Upper lobe of left lung (tissue), 4 donors: ENCODE data around the gene ZDHHC4.

ENCODE experiments used
- EP300 ChIP-seq, 4 donors: sonication (generic); formaldehyde crosslinking; IDR thresholded peaks; one replicate each; pipeline ENCODE4 v1.5.1; 2017; ENCODE audit warnings: antibody characterized with exemption in 4 of 4, control low read depth in 2 of 4
- POLR2A ChIP-seq, 4 donors: fragments of 450-650 bp; IDR thresholded peaks; one replicate each; pipeline ENCODE4 v1.5.1; 2016 to 2017; ENCODE audit warnings: antibody characterized with exemption in 4 of 4, mild to moderate bottlenecking in 2 of 4
- POLR2AphosphoS5 ChIP-seq, 2 donors: sonication (generic); formaldehyde crosslinking; IDR thresholded peaks; one replicate each; pipeline ENCODE4 v1.5.1; 2017; ENCODE audit warnings: antibody characterized with exemption in 2 of 2
- TF ChIP-seq, protein P1 (sequence below), 6 experiments: fragments of 450-650 bp in 4 of 6; fragments of 200-600 bp in 2 of 6; sonication (generic) in 2 of 6; IDR thresholded peaks; one replicate each; pipeline ENCODE4 v1.5.1; 2016 to 2019; ENCODE audit warnings: antibody characterized with exemption in 6 of 6

DNA sequence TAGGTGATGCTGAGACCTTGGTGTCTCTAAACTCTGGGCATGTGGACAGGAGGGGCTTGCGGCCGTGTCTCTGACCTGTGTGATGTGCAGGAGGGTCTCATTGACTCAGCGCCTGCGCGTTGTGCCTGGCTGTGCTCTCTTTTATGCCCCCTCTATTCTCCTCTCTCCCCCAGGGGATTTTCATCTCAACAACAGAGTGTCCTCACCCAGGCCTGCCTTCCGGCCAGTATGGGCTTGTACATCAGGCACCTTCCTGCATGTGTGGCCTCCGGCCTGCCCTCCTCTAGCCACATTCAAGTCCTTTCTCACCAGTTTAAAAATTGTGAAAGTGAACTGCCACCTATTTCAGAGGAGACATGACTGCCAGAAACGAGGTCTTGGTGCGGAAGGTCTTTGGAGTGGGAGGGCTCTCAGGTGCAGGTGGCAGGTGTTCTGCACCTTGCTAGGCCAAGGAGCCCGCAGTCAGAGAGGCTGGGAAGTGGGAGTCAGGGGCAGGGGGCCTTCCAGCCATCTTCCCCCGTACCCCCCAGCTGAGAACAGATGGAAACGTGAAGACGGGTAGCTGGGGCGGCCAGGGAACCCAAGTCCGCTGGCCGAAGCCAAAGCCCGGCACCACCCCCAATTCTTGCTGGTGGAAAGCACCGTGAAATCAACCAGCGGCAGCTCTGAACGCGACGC lies 12.0 kb downstream of the ZDHHC4 start:
- TF ChIP-seq, protein P1, sequence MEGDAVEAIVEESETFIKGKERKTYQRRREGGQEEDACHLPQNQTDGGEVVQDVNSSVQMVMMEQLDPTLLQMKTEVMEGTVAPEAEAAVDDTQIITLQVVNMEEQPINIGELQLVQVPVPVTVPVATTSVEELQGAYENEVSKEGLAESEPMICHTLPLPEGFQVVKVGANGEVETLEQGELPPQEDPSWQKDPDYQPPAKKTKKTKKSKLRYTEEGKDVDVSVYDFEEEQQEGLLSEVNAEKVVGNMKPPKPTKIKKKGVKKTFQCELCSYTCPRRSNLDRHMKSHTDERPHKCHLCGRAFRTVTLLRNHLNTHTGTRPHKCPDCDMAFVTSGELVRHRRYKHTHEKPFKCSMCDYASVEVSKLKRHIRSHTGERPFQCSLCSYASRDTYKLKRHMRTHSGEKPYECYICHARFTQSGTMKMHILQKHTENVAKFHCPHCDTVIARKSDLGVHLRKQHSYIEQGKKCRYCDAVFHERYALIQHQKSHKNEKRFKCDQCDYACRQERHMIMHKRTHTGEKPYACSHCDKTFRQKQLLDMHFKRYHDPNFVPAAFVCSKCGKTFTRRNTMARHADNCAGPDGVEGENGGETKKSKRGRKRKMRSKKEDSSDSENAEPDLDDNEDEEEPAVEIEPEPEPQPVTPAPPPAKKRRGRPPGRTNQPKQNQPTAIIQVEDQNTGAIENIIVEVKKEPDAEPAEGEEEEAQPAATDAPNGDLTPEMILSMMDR (IDR thresholded peaks at IDR 0.05): no peak
- TF ChIP-seq POLR2A (IDR thresholded peaks at IDR 0.05): no peak
- no peak for TF ChIP-seq EP300 (IDR thresholded peaks at IDR 0.05)
- TF ChIP-seq POLR2AphosphoS5 (IDR thresholded peaks at IDR 0.05): no peak
